Upper lobe of right lung (tissue), 1 donor: ENCODE measurements around the gene AQP7. TPM values are rescaled to one million over a fixed set of nuclear protein-coding genes. Genes with fewer than 3 reads are reported as not detected.

Source experiments
- ATAC-seq: fragments of 200-7000 bp; cut with Tn5 transposase; one replicate; pipeline ENCODE4 v1.9.1; 2020; ENCODE audit warnings: mild to moderate bottlenecking, moderate library complexity
- DNase-seq: peaks from one replicate; pipeline ENCODE4 v3.0.0-alpha.2; 2020
- H3K27ac ChIP-seq: fragments of 200-600 bp; one replicate; pipeline ENCODE4 v1.8.0; 2022
- H3K27me3 ChIP-seq: fragments of 200-600 bp; one replicate; pipeline ENCODE4 v1.8.0; 2022; ENCODE audit warnings: mild to moderate bottlenecking
- H3K36me3 ChIP-seq: fragments of 200-600 bp; one replicate; pipeline ENCODE4 v1.8.0; 2022
- H3K4me1 ChIP-seq: fragments of 200-600 bp; one replicate; pipeline ENCODE4 v1.8.0; 2022
- H3K4me3 ChIP-seq: fragments of 200-600 bp; one replicate; pipeline ENCODE4 v1.8.0; 2022; ENCODE audit warnings: mild to moderate bottlenecking
- H3K9me3 ChIP-seq: fragments of 200-600 bp; one replicate; pipeline ENCODE4 v1.8.0; 2022
- CTCF ChIP-seq: fragments of 200-600 bp; IDR thresholded peaks from one replicate; pipeline ENCODE4 v1.8.0; 2022; ENCODE audit warnings: antibody characterized with exemption
- intact Hi-C: fragments of 100-400 bp; cut with DNase I; formaldehyde crosslinking; loops from one replicate; pipeline ENCODE4 v1.11.0; 2022
- total RNA-seq: library from RNA; stranded (reverse); fragmentation: NEBNext Ultra II Directional; extraction: Animal tissue kit (Norgen Biotek cat#: 25700); gene quantifications from one replicate; pipeline ENCODE4 v1.2.1, GENCODE V29; 2021
- donor health status: DM: no; HTN: yes; CAD: no; lungs with severe emphysema.

The AQP7 gene
- total RNA-seq, 1 donor from 2014 or later, result 2.4 TPM

DNA sequence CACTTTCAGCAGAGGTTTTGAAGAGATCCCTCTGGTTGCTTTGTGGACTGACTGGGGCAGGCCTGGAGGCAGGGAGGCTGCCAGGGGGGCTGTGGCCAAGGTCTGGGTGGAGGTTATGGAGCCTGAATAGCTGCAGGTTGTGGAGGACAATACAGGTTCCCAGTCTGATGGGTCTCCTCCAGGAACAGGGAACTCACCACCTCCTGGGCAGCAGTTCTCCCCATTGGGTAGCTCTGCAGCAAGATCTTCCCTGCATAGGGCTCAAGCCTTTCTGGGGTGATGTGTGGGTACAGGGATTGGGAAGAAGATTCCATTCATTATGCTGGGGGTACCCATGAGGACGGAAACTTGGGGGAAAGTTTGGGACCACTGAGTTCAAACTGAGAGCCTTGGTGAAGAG lies 38.2 kb upstream of the AQP7 start:
- H3K27me3 ChIP-seq, result no peaks in the 10 kb centered on the region
- peaks cover 11% of the 10 kb centered on the region for H3K36me3 ChIP-seq
- H3K9me3 ChIP-seq, result no peaks in the 10 kb centered on the region
- H3K4me3 ChIP-seq, result no peak overlapping the region
- ATAC-seq, result no peak
- H3K4me1 ChIP-seq, result peaks cover 7% of the 10 kb centered on the region
- no peak for TF ChIP-seq CTCF
- no peak for DNase-seq
- no peak overlapping the region for H3K27ac ChIP-seq
- intact Hi-C loops, result no loop called here

GRCh38 chr9:33440204-33440603 lies 37.8 kb upstream of the AQP7 start:
- no peak for TF ChIP-seq CTCF
- Histone ChIP-seq H3K36me3 (peaks cover 11% of the 10 kb centered on the region), H3K9me3 (no peaks in the 10 kb centered on the region), H3K4me3 (no peak overlapping the region), H3K27me3 (no peaks in the 10 kb centered on the region), H3K27ac (no peak overlapping the region), H3K4me1 (peaks cover 7% of the 10 kb centered on the region)
- ATAC-seq (no peak), DNase-seq (no peak)
- intact Hi-C loops, result no loop called here

- no peak for TF ChIP-seq CTCF
- no peak overlapping the region for H3K4me3 ChIP-seq
- intact Hi-C loops, result no loop called here
- H3K4me1 ChIP-seq, result peaks cover 7% of the 10 kb centered on the region
- no peak overlapping the region for H3K27ac ChIP-seq
- H3K27me3 ChIP-seq, result no peaks in the 10 kb centered on the region
- ATAC-seq, result peak; percentile 23
- peaks cover 11% of the 10 kb centered on the region for H3K36me3 ChIP-seq
- DNase-seq, result no peak
- H3K9me3 ChIP-seq, result no peaks in the 10 kb centered on the region
Measured at GRCh38 chr9:33439731-33440130, 37.4 kb upstream of the AQP7 start.

DNA sequence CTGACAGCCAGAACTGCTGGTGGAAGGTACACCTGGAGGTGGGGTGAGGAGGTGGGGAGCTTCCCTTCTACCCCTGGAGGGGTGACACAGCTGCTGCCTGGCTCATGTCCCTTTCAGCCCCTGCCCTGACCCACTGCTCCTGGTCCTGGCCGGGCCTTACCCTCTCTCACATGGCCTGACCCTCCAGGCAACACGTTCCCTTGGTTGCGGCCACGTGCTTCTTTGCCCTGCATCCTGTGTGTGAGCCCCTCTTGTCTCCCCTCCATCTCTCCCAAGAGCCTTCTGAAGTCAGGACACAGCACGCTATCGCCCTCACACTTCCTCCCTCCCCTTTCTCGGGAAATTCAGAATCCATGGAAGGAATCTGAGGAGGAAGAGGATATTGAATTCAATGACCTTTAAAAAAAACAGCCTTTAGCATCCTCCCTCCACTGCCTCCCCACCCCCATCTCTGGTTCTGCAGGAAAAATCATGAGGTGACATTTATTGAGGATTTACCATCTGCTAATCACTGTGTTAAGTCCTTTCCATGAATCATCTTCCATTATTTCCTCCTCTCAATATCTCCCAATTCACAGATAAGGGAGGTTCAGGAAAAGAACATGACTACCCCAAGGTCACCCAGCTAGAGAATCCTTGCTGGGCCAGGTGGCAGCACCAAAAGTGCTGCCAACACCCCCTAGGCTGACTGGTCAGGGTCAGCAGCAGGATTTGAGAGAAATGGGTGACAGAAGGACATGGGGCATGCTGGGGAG lies 36.7 kb upstream of the AQP7 start:
- no peak for TF ChIP-seq CTCF
- no peaks in the 10 kb centered on the region for H3K27me3 ChIP-seq
- intact Hi-C loops, result no loop called here
- no peaks in the 10 kb centered on the region for H3K9me3 ChIP-seq
- DNase-seq (no peak), ATAC-seq (no peak)
- H3K4me3 ChIP-seq, result no peak overlapping the region
- H3K4me1 ChIP-seq, result peaks cover 7% of the 10 kb centered on the region
- peaks cover 11% of the 10 kb centered on the region for H3K36me3 ChIP-seq
- H3K27ac ChIP-seq, result no peak overlapping the region

GRCh38 chr9:33437898-33438297 lies 35.5 kb upstream of the AQP7 start:
- intact Hi-C loops, result no loop called here
- Histone ChIP-seq H3K27me3 (no peaks in the 10 kb centered on the region), H3K9me3 (no peaks in the 10 kb centered on the region), H3K27ac (no peak overlapping the region), H3K36me3 (peaks cover 8% of the 10 kb centered on the region), H3K4me3 (no peak overlapping the region), H3K4me1 (peaks cover 3% of the 10 kb centered on the region)
- no peak for TF ChIP-seq CTCF
- no peak for ATAC-seq
- DNase-seq, result no peak
